ENCODE data around the gene PLEKHM3. TPM values are rescaled to one million over a fixed set of nuclear protein-coding genes. Genes with fewer than 3 reads are reported as not detected.

Gene PLEKHM3
- total RNA-seq, 1 experiment from 2014 or later: 7.8 TPM

DNA sequence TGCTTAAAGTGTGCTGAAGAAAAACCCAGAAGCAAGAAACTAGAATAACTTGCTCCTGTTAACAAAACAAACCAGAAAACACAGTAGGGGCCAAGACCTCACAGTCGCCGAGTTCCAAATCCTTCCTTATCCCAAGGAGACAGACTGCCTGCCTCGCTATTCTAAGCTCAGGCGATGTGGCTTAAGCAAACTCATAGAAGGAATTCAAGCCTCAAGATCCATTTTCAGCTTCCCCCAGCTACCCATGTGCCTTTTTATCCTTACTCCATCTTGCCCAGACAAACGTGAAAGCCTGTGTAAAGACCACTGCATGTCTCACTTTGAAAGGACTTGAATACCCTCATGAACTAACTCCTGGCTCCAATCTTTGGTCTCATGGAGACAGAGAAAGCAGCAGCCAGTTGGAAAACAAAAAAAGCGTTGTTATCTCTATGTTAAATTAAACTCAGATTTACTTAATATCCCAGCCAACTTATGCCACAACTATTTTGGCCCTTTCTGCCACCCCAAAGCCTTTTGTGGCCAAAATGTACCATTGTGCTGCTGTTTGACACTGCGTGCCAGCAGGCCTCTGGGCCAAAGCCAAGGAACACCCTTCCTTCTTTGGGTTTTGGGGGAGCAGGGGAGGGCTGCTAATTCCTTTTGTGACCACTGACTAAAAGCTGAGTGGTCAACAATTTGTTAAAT lies 132.5 kb downstream of the PLEKHM3 start:
- no peak for DNase-seq (ENCODE audit: low read depth)

DNA sequence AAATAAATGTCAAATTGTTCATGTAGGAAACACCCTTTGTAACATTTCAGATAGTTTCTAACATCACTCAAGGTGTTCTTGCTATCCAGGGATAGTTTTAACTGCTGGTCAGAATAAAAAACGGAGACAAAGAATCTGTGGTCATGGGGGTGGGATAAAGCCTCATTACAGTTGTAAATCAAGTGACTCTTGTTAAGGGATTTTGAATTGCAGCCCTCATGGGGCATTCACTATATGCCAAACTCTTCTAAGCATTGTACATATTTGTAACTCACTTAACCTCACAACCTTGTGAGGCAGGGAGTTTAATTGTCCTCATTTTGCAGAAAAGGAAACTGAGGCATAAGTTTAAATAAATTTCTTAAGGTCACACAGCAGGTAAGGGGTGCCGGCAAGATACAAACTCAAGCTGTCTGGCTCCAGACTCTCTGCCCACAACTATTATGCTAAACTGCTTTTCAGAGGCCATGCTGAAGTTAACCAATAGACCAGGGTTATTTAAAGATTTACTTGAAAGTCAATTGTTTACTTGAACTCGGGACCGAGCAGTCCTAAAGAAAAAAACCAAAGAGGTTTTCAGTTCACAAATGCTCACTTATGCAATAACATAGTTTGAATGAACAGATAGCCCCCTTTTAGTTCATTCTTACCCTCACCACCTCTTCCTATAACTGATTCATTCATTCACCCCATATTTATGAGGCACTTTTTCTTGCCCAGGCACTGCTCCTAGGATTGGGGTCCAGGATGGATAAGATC lies 134.1 kb downstream of the PLEKHM3 start:
- DNase-seq (ENCODE audit: low read depth): no peak

DNA sequence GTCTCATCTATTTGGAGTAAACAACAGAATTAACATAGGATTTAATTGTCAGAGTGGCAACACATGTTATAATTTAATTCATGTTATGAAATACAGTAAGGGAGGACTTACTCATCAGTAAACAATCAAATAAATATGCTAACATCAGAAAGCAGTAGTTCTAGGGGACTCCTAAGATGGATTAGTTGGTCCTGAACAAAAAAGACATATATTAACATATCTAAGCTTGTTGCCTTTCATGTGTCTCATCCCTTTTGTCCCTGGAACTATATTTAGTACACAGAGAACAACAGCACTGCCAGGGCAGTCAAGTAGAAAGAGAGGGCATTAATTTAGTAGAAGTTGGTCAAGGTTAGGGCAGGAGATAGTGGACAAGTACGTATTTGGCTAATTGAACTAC lies 137.8 kb downstream of the PLEKHM3 start:
- DNase-seq (ENCODE audit: low read depth): no peak

DNA sequence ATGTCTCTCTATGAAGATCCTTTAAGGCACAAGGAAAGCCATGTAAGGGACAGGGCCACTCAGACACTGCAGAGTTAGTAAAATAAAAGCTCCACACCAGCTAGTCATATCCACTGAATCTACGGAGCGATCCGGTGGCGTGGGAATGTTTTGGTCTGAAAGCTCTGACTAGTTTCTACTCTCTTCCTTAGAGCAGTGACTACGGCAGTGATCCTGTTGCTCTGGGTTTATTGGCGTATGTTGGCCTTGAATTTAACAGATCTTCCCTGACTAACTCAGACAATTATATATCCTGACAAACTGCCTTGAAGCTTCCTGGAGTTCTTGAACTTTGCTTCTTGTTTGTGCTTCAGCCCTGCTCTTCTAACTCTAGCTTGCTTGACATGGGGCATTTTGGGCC lies 140.3 kb downstream of the PLEKHM3 start:
- DNase-seq (ENCODE audit: low read depth): no peak

DNA sequence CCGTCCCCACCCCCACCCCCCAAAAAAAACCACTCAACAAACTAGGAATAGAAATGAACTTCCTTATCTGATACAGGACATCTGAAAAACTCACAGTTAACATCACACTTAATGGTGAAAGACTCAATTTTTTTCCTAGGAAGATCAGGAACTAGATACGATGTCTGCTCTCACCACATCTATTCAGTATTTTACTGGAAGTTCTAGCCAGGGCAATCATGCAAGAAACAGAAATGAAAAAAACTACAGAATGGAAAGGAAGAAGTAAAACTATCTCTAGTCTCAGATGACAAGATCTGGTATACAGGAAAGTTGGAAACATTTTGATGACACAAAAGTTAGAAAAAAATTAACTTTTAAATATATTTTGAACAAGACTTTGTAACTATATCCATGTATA lies 141.2 kb downstream of the PLEKHM3 start:
- DNase-seq (ENCODE audit: low read depth): no peak

DNA sequence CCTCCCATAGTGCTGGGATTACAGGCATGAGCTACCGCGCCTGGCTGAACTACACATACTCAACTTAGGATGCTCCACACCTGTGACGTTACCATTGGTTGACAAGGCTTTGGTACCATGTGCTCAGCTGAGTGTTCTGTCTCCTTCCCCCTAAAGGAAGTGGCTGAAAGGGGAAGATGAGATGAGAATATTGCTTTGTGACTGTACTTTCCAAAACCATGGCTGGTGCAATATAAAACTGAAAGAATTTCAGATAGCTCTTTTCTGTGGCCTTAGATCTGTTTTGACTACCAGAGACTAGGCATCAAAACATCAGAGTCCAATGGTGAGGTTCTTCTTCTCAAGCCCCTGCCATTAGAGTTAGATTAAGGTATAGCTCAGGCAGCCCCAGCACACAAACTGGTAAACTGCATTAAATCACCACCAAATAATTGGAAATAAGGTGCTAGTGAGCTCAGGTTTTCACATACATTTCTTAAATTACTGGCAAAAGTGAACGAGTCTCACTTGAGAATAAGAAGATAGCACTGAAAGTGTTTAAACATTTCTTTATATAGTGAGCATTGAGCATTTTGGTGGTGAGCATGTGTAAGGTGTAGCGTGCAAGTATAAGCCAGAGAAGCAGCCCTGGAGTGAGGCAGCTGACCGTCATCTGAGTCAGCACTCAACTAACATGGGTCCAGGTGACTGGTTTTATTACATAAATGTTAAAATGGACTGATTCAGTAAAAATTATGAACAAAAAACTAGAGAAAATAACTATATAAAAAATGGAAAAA lies 142.1 kb downstream of the PLEKHM3 start:
- no peak for DNase-seq (ENCODE audit: low read depth)

DNA sequence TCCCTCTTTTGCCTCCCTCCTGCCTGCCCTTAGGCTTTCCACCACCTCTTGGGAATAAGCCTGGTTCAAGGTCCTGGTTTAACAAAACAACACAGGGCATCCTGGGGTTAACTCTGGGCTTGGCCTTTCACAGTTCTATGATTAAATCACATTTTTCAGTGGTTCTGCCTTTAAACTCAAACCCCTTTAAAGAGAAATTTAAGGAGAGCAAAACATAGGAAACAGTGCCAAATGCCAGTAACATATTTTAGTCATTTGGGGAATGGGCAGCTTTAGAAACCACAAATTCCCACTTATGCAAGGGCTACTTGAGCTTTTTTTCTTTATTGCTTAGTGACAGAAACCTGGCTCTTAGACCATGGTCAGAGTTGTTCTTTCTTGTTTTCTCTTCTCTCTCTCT lies 143.4 kb downstream of the PLEKHM3 start:
- no peak for DNase-seq (ENCODE audit: low read depth)

DNA sequence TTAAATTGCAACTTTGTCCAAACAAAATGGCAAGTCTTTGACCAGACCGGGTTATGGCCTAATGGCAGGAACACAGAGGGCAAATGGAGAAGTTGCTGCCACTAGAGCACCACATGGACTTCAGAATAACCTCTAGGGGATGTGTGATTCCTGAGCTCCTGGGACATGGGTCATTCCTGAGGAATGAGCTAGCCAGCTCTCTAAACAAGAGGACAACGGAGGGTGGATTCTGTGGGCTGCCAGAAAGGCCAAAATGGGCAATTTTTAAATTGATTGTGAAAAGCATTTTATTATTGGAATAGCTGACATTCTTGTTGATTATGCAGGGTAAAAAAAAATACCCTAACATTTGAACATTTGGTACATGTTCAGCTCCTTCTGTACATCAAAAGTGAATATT lies 145.8 kb downstream of the PLEKHM3 start:
- DNase-seq (ENCODE audit: low read depth): peak; percentile 24

DNA sequence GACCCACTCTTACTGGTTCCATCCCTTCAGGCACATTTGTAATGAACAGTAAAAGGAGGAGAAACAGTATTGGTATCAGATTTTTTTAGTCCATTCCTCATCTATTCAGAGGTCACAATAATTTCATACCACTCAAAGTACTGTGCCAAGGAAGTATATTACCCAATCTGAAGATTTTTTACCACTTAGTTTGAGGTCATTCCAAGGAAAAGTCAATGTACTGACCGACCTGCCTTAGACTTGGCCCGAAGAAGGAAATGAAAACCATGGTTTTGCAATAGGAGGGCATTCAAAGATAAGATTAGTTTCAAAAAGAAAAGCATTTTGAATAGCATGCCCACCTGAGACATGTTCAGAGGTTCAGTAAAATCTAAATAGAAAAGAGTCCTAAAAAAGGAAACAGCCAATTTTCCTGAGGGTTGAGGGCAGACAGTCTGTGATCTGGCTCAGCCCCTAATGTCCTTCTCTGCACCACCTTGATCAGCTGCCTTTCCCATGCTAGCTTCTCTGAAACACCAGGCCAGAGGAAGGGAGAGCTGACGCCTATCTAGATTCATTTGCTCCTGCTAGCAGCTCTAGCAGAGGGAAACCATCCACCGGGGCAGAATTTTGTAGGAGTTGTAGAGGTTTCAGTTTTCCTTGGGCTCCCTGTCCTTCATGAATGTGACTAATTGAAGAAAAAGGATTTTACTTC lies 148.3 kb downstream of the PLEKHM3 start:
- no peak for DNase-seq (ENCODE audit: low read depth)

DNA sequence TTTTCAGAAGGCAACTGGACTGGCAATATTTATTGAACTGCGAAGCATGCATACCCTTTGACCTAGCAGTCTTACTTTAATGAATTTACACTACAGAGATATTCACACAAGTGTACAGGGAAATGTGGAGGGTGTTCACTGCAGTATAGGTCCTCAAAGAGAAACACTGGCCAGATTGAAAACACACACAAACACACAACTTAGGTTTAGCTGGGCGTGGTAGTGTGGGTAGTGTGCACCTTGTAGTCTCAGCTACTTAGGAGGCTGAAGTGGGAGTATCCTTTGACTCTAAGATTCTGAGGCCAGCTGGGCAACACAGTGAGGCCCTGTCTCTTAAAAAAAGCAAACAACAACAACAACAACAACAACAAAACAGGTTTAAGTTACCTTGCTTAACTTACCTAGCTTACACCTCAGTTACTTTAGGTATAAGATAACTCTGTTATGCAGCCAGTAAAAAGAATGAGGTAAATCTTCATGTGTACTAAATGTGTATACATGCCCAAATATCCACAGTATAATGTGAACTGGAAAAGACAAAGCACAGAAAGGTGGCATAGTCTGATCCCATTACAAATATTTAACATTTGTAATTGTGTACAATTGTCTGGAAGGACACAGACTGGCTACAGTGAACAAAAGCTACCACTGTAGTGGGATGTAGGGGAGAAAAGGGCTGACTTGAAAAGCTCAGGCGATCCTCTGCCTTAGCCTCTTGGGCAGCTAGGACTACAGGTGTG lies 149.7 kb downstream of the PLEKHM3 start:
- no peak for DNase-seq (ENCODE audit: low read depth)

DNA sequence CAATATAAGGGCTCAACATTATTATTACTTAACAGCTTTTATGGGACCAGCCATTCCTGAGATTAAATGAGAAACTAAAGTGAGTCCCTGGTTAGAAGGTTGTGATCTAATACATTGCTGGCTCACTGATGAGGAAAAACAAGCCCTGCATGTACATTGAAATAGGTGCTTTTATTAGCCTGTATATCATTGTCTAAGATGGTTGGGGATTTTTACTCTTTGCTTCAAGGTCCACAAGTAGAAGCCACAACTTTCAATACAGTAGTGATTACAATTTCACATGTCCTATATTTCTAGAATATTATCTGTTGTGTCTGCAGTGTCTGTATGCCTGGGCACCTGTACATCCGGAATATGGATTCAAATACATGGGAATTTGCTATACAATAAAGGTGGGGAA lies 151.5 kb downstream of the PLEKHM3 start:
- no peak for DNase-seq (ENCODE audit: low read depth)

DNA sequence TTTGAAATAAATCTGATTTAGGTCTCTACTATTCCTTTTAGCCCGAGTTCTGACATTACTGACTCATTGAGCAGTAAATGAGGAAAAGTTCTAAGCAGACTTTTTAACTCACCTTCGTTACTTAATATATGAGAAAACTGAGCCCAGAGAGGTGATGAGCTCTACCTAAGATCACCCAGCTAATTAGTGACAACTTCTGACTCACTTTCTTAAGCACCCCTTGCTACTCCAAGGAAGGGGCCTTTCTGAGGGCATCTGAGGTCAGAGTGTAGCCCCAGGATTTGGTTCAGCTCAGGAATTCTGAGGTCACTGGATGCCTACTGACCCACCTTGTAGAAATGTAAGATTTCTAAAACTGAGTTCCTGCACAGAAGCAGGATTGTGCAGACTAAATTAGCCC lies 153.4 kb downstream of the PLEKHM3 start:
- DNase-seq (ENCODE audit: low read depth): no peak

DNA sequence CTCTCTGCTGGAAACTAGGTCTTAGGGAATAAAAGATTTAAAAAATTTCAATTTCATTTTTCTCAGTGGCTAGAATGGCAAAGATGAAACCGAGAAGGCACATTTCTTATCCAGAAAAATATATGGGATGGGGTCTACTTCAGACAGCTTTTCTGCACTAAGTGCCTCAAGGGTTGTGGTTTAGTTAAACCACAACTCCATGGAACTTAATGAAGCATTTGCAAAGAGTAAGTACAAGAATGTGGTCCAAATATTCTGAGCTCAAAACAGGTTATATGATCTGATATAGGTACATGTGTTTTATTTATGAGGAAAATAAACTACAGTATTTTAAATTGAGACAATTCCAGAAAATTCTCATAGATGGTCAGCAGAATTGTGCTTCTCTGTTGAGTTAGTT lies 153.8 kb downstream of the PLEKHM3 start:
- DNase-seq (ENCODE audit: low read depth): no peak

DNA sequence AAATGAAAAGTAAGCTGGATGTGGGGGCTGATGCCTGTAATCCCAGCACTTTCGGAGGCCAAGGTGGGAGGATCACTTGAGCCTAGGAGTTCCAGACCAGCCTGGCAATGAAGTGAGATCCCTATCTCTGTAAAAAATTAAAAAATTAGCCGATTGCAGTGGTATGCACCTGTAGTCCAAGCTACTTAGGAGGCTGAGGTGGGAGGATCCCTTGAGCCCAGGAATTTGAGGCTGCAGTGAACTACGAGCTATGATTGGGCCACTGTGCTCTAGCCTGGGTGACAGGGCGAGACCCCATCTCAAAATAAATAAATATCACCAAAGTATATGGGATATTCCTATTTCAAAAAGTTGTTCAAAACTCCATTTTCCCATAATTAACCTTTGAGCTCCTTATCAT lies 154.5 kb downstream of the PLEKHM3 start:
- DNase-seq (ENCODE audit: low read depth): no peak

DNA sequence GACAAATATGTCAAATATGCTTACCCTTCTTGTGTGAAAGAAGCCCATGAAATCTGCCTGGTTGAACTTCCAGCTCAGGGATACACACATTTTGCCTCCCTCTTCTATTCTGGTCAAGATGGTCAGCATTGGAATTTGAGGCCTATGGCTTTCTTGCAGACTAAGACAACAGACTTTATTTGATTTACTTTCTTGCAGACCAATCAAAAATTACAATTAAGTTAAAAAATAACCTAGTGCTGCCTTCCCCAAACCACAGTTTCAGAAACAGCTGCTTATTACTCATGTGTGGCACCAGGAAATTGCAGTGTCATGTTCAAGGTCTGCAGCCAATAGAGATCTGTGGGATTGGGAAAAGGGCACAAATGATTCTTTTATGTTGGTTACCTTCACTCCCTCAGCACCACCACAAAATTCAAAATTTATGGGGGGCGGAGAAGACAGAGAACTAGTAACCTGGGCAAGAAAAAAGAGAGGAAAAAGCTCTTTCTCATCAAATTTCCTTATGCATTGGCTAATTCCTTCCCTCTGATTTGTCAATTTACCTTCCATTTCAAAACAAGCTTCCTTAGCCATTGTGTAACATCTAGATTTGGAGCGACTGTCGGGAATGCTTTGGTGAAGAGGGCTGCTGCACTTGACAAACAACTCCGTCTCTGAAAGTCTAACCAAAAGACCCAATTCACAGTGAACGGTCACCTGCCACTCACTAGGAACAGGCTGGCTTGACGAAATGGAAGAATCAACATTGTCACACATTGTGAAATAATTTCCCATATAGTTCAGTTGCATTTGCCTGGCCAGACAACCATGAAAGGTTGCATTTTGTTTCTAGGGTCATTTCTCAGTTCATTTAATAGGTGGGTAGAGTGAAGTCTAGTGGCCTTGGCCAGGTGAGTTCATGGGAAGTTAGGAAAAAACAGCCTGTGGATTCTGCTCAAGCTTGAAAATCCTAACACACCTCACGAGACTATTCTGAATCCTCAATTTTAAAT lies 155.2 kb downstream of the PLEKHM3 start:
- DNase-seq (ENCODE audit: low read depth): peak; percentile 84

DNA sequence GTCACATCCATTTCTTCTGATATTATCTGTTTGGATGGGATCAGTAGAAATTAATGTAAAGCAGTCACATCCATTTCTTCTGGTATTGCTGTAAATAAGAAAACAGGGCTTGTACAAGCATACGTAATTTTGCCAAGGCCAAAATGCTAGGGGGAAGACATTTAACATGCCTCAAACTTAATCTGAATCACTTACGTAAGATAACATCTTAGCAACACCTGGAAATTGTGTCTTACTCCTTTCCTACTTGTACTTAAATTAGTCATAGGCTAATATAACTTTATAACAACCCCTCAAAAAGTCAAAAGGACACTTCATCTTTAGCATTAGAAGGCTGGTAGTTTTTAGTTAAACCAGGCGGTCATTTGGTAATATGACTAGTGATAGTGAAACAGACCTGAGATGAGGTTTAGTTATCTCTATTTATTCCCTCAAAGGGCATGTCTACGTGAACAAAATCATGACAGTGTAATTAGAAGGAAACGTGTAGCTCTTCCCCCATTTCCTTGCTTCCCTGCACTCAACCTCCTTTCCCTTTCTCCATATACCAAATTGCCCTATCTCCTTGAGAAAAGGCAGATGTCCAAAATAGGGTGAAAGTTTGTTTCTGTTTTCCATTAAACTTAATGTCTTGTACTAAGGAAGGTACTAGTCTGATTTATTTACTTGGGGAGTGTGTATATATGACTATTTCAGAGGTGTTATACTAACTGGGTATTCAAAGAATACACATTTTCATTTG lies 156.3 kb downstream of the PLEKHM3 start:
- DNase-seq (ENCODE audit: low read depth): no peak

DNA sequence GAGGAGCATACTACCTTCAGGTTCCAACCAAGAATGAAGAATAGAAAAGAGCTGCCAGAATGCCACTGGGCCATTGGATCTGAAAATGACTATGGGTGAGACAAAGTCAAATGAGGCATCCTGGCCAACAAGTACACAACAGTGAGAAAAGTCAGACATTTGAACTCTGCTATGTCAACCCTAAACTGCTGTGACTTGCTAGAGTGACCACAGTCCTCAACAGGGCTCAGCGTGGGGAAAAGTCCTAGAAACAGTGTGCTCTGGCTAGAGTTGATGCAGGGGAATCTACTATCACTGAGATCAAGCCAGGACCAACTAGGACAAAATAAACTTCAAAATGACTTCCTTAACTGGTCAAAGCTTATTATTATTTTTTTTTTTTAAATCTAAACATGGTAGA lies 157.4 kb downstream of the PLEKHM3 start:
- DNase-seq (ENCODE audit: low read depth): no peak

DNA sequence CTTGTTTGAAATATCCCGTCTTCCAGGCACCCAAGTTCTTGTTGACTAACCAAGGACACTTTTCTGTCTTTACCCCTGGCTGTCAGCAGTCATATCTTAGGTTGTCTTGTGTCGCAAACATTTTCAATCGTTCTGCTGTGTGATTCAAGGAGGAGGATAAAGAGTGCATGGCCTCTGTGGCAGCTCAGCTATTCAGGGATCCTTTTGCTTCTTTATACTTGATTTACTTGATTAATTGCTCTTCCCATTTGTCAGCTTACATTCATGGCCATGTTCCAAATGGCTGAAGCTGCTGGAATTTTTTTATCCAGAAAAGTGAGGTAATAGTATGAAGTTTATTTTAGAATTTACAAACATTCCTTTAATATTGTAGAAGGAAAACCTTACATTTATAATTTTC lies 158.3 kb downstream of the PLEKHM3 start:
- DNase-seq (ENCODE audit: low read depth): no peak

DNA sequence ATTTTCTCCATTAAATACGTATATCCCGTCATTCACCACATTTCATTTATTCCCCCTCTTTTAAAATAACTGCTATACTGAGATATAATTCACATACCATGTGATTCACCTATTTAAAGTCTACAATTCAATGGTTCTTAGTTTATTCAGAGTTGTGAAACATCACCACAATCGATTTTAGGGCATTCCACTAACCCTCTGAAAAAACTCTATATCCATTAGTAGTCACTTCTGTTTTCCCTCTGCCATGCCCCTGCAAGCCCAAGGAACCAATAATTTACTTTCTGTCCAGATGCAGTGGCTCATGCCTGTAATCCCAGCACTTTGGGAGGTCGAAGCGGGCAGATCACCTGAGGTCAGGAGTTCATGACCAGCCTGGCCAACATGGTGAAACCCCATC lies 160.1 kb downstream of the PLEKHM3 start:
- no peak for DNase-seq (ENCODE audit: low read depth)

Measured in HT1080 (cell line).